ENCODE measurements around the gene NAA20. TPM values are rescaled to one million over a fixed set of nuclear protein-coding genes. Genes with fewer than 3 reads are reported as not detected.
"Not testable (repeated sequence)": the region's sequence is repeated elsewhere in the genome, so short reads cannot be mapped to it uniquely, and the experiment has no call there.

The NAA20 gene
- total RNA-seq, 1 experiment from 2014 or later: 167 TPM

DNA sequence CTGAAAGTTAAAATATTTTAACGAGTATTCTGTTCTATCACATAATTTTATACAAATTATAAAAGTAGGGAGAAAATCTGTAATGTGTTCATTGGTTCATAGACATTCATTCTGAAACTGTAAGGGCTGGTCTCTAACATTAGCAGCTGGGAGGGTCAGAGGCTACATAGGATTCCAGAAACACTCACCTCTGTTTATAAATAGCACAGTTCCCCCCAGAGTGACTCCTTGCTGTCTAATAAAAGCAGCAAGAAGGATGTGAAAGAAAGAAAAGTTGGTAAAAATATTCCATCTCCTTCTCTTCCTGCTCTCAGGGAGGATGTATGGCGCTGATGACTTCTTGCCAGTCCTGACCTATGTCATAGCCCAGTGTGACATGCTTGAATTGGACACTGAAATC lies 25.3 kb upstream of the NAA20 start:
- DNase-seq (ENCODE audit: low read depth): no peak

DNA sequence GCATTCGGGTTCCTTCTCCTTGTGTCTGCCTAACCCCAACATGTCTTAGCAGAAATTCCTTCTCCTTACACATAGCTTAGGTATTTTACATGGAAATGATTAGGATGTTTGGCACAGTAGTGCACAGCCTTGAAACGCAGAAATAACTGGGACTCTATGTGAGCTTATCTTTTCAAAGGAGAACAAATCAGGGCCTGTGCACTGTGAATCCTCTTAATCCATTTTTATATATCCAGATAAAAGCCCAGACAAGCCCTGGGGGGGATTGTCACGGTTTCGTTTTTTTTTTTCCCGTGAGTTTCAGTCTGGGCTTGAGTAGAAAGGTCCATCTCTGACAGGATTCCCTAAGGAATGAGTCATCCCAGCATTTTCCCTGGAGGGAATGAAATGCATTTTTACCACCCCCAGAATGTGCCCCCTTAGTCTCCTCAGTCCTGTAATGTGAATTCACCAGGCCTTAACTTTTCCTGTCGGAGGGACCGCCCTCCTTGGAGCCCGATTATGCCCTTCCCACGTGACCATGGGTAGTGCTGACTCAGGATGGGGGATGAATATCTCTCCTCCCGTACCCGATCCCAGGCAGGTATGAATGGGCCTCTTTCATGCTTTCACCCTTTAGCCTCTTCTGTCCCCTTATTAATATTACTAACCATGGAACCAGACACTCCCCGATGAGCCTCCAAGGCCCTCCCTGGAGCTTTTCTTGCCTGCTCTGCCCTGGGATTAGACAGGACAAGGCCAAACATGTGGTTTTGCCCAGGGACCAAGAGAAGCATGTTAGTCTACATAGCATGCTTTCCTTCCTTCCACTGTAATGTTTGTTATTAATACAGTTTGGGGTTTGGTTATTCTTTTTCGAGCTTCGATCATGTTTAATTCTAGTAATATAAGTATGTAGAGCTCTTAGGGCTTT lies 23.9 kb upstream of the NAA20 start:
- peak; percentile 100 for DNase-seq (ENCODE audit: low read depth)

DNA sequence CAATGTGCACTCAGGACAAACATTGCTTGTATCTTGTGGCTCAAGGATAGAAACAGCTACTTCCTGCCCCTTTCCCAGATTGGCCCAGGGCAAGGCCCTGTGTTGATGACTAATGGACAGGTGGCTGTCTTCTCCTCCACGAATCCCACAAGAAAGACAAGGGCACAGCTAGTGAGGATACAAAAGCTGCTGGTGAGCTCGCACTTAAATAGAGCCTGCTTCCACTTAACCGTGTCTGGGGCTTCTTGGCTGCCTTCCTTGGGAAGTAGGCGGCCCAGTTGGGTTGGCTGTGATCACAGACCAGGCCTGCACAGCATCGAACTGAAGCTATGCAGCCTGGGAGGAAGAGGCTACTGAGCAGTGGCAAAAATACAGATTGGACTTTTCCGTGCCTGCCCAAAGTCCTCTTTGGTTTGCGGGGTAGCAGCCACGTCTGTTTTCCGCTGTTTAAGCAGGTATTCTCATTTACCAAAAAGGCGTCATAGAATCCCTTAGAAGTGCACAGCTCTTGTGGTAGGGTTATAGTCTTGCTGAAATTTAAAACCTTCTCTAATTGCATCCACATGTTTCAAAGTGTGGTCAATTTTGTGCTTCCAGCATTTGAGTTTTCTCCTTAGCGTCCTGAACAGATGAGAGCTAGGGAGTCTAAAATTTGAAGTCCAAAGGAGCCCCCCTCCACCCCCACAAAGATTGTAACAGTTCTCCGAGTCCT lies 23.0 kb upstream of the NAA20 start:
- DNase-seq (ENCODE audit: low read depth): peak; percentile 99

DNA sequence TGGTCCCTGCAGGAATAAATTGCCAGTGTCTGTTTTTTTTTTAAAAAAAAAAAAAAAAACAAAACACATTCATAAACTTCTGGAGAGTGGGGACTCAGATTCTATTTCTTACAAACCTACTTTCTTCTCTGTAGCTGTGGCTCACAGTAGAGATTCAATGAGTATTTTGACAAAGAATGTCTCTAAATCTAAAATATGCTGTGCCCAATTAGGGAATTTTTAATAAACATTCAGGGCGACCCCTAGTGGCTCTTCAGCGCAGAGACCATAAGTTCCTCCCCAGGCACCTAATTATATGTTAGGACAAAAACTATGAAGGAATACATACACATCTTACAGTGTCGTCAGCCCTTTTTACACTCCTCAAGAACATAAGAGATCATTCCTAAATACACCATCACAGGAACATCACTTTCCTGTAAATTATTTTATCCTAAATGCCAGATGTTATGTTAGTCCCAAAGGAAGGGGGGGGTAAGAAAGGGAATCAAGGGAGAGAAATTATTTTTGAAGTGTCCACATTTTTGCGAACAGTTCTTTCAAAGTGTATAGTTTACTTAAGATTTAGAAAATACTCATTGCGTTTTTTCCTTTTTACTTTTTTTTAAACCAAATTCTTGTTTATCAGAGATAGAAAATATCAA lies 21.8 kb upstream of the NAA20 start:
- peak; percentile 73 for DNase-seq (ENCODE audit: low read depth)

DNA sequence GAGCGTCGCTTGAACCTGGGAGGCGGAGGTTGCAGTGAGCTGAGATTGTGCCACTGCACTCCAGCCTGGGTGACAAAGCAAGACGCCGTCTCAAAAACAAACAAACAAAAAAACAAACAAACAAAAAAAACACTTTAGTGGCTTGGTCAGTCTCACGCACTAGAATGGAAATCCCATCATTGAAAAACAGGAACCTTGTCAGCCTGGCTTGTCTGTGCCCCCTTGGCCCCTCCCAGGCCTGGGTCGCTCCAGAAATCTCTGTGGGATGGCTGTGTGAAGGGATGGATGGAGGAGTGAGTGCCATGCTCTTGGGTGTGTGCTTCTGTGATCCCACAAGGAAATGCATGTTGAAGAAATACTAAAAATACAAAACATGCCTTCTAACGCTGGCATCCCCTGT lies 20.9 kb upstream of the NAA20 start:
- no peak for DNase-seq (ENCODE audit: low read depth)

DNA sequence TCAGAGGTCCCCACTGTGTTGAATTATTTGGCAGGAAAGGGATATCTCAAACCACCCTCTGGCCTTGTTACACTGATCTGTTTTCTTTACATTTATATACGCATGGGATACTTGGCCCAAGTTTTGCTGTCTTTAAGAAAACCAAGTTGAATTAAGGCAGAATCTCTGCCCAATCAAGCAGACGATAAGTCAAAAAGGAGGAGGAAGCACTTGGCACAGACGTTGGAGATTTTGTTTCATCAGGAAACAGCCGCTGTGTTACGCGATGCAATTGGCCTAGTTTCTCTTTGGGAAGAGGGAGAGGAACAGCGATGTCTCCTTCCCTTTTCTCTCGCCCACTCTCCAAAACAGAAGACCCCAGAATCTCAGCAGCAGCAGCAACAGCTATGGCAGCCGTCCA lies 20.2 kb upstream of the NAA20 start:
- DNase-seq (ENCODE audit: low read depth): no peak

DNA sequence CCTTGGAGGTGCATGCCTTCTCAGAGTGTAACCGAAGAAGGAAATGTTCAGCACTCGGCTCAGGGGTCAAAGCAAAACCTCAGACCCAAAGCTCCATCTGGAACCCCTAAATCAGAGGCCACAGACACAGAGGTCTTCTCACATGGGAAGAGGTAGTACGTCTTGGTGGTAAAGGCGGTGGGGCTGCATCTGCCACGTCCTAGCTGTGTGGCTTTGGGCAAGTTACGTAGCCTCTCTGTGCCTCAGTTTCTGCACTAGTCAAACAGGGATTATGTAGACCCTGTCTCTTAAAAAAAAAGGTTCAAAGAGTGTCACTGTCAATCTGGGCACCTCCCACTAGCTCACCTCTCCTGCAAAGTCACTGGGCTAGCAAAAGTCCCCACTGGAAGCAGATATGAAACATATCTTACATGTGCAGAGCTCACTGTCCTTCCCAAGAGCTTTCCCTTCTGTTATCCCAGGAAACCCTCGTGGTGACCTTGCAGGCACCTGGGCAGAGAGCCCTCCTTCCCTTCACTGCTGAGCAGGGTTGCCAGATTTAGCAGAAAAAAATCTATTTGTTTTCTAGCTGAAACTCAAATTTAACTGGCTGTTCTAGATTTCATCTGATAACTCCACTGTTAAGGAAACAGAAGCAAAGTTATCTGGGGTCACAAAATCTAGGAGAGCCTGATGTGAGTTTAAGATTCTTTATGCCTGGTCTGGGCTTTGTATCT lies 18.0 kb upstream of the NAA20 start:
- no peak for DNase-seq (ENCODE audit: low read depth)

DNA sequence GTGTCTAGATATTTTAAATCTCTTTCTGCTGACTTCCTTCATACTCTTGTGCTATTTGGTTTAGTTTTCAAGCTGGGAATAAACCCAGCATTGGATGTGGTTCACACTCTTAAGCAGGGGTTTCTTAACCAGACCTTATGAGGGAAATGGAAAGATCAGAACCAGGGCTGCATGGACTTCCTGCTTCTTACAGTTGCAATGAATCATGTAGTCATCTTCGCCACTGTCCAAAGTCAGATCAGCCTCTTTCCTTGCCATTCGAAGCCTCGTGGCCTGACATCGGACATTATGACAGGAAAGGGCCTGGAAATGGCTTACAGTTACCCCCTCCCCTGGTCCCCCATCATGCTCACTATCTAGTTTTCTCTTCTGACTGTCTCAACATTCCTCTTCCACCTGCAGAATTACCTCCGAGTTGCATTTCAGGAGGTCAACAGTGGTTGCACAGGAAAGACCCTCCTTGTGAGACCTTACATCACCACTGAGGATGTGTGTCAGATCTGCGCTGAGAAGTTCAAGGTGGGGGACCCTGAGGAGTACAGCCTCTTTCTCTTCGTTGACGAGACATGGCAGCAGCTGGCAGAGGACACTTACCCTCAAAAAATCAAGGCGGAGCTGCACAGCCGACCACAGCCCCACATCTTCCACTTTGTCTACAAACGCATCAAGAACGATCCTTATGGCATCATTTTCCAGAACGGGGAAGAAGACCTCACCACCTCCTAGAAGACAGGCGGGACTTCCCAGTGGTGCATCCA lies 16.8 kb upstream of the NAA20 start:
- no peak for DNase-seq (ENCODE audit: low read depth)

DNA sequence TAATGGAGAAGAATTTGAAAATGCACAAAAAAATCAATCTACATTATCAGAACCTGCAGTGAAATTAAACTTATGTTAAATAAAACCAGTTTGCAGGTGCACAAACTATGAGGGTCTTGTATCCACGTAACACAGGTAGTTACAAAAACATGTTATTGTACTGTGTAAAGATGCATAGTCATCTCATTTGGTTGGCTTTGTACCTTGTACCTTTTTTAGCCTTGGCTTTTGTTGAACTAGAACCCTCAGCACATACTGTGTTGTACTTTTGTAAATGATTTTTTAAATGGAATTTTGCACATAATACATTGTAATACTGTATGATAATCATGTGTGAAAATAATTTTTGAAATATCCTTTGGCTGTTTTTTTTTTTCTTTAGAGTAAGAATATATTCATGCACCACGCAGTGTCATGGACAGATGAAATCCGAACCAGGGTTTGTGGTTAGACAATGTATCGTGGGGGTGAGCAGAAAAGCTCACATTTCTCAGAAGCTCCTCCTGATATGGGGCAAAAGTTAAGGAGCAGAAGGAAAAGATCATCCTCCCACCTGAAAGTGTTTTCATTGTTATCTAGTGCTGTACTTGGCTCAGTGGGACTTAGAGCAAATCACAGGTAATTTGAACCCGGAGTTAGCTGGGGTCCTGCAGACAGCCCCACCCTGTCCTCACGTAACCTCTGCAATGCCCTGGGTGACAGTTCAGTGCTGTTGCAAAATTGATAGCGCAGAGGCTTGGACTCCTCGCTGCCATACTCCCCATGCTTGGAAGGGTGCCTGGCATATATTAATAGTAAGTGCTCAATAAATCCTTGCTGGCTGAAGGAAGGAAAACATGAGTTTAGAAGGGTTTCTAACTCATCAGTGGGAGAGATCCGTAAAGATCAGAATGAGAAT lies 14.8 kb upstream of the NAA20 start:
- peak; percentile 47 for DNase-seq (ENCODE audit: low read depth)

DNA sequence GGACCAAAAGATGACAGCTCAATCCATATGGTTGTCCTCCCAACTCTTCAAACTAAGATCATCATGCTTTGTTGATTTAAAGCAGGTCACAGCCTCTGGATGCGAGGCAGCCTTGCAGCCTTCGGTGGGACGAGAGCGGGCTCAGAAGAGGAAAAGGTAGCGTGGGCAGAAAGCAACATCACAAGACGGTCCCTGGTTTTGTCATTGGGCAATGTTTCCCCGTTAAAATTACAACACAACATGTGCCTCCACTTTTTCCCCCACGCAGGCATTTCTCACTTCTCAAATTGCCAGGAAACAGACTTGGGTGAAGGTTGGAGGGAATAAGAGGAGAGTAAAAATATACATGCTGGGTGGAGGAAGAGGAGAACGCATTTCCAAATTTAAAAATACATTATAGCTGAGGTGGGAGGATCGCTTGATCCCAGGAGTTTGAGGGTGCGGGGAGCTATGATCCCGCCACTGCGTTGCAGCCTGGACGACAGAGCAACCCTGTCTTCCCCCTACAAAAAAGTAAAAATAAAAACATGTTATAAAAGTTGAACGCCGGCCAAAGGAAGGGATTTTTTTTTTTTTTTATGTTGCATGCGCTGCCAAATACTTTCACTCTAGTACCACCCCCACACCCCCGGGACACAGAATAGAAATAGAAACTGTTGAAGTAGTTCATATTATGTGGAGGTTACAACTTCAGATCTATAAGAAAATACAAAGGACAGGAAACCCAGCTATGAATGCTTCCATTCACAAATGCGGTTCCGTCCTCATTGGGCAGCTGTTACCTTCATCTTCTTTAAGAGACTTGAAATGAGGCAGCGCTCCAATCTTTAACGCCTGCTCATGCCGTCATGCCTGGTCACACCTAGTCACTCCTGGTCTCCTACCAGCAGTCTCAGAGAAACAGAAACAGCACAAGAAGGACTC lies 13.9 kb upstream of the NAA20 start:
- DNase-seq (ENCODE audit: low read depth): peak; percentile 69

DNA sequence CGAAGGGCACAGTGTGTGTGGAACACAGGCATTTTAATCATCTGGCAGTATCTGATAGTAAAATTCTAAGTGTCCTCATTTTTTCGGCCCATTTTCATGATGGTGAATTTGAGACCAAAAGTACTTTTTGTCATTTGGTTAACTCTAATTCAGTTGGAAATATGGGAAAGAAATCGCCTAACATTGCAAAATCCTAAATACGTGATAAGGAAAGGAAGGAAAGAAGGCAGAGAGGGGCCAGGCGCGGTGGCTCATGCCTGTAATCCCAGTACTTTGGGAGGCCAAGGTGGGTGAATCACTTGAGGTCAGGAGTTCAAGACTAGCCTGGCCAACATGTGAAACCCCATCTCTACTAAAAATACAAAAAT lies 13.2 kb upstream of the NAA20 start:
- not testable (repeated sequence) for DNase-seq (ENCODE audit: low read depth)

DNA sequence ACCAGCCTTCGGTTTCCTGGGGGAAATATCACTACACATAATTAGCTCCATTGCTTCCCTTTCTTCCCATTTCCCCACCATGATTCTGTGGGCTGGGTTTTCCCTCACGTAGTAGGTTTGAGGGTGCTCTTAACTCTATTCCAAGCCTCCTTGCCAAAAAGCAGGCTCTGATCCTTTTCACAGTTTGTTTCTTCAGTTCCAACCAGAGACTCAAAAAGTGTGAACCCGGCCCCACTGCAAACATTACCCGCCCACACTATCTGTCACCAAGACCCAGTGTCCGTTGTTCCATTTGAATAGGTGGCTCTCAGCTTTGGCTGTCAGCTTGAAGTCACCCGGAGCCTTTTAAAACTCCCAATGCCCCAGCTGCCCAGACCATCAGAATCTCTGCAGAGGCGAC lies 11.8 kb upstream of the NAA20 start:
- no peak for DNase-seq (ENCODE audit: low read depth)

DNA sequence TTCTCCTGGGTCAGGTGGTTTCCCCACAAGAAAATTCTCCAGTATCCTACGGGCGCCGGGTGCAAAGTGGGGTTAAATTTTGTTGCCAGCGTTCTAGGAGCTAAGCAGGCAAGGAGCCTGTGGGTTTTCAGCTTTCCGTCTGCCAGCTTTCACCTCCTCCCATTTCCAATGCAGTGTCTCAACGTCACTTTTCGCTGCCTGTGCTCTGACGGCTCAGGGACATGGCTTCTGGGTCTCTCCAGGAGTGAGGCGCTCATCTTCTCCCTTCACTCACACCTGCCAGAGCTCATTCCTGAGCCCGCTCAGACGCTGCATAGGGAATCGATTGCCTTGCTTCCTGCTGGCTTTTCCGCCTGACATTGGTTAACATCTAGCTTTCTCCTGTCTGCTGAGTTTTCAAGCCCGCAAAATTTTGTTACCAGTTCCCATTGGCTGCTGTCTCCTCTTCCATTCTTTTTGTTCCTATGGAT lies 7.3 kb upstream of the NAA20 start:
- no peak for DNase-seq (ENCODE audit: low read depth)

DNA sequence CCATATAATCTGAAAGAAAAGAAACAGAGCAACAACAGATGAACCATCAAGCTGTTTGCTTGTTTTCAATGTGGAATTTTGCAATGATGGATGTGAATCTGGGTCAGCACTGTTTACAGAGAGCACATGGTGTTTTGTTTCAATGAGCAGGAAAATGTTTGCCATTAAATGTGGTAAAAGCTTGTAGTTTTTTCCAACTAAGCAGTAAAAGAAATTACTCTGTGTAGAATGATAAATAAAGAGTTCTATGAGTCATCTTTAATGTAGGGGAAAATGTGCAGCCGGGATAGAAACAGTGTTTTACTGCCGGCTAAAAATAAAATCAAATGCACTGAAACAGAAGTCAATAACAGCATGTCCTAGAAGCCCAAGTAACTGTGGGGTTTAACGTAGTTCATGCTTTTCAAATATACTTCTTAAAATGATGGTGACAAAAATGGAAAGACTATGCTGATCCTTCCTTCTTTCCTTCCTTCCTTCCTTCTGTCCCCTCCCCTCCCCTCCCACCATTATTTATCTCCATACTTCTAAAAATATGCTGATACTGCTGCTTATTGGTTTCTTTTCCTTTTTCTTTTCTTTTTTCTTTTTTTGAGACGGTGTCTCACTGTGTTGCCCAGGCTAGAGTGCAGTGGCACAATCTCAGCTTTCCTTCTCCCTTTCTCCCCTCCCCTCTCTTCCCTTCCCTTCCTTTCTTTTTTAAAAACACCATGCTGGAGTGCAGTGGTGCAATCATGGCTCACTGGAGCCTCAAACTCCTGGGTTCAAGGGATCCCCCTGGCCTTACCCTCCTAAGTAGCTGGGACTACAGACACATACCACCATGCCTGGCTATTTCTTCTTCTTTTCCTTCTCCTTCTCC lies 6.3 kb upstream of the NAA20 start:
- DNase-seq (ENCODE audit: low read depth): peak; percentile 69

DNA sequence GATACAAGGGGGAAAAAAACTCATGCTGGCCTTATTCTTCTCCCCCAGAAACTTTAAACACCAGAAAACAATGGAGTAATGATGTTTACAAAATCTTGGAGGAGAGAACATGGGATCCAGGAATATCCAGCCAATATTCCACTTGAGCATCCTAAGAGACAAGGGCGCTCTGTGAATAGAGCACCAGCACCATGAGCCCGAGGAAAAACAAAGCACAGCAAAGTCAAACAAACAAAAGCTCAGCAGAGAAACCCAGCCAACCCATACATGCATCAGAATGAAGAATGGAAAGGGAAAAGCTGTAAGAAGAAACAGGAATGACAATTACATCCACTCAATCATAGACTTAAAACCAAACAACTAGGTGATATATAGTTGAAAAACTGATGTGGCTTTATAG lies 4.6 kb upstream of the NAA20 start:
- DNase-seq (ENCODE audit: low read depth): no peak

DNA sequence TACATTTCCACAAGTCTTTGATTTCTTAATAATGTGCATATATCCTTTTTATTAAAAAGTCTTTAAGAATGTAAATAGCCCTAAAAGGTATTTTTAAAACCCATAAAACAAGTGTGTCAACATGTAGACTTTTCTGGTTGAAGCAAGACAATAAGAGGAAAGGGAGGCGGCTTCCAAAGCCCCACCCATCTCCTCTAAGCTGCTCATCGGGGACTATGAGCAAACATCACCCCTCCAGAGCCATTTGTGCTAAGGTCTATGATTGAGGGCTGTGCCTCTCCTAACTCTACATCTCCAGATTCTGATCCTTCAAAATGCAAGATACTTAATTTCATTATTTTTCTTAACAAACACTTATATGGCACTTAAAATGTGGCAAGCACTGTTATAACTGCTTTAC lies 2.5 kb upstream of the NAA20 start:
- DNase-seq (ENCODE audit: low read depth): no peak

DNA sequence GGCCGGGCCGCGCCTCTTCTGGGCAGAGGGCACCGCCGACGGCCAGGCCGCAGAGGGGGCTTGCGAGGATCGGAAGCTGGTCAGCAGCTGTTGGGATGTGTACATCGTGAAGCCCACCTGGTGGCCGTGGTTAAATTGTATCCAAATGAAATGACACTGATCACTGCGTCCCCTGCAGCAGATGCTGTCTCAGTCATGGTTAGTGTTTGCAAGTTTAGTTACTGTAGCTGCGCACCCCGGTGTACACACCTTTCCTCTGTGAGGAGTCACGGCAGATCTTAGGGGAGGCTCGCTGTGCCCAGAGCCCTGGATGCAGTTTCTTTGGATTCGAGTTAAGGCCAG lies 653 bp downstream of the NAA20 start:
- DNase-seq (ENCODE audit: low read depth): no peak

DNA sequence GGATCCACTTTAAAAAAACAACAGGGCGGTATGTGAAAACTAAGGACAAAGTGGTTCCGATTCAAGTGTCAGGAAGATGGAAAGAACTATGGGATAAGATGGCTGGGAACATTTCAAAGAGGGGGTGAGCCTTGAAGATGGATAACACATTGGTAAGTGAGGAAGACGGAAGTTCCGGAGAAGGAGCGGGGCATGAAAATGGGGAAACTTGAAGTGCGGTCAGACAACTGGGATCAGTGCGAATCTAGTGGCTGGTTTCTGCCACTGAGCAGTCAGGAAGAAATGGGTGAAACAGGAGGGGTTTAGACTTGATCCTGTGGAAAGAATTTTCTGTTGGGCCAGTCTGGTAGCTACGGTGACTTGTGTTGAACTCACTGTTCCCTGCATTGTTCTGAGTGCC lies 1.2 kb downstream of the NAA20 start:
- DNase-seq (ENCODE audit: low read depth): no peak
